Vagina (tissue), 2 donors: ENCODE data around the gene AVPR2. TPM values are rescaled to one million over a fixed set of nuclear protein-coding genes. Genes with fewer than 3 reads are reported as not detected.

Source experiments
- DNase-seq, 2 donors: peaks; one replicate each; pipeline ENCODE4 v3.0.0-alpha.2; 2017; ENCODE audit errors: extremely low spot score in 2 of 2
- H3K27ac ChIP-seq: fragments of 200-600 bp; sonication (generic); one replicate; pipeline ENCODE4 v1.5.1; 2019
- H3K27me3 ChIP-seq: fragments of 200-600 bp; sonication (generic); one replicate; pipeline ENCODE4 v1.5.1; 2019
- H3K36me3 ChIP-seq, 2 donors: fragments of 200-600 bp; sonication (generic); one replicate each; pipeline ENCODE4 v1.5.1; 2017 to 2019
- H3K4me1 ChIP-seq: fragments of 200-600 bp; sonication (generic); one replicate; pipeline ENCODE4 v1.5.1; 2019
- H3K4me3 ChIP-seq, 2 donors: fragments of 200-600 bp; sonication (generic); 1 replicate in 1 of 2; 2 replicates in 1 of 2; pipeline ENCODE4 v1.5.1; 2016 to 2019
- H3K9me3 ChIP-seq: fragments of 200-600 bp; sonication (generic); one replicate; pipeline ENCODE4 v1.5.1; 2019
- CTCF ChIP-seq, 3 experiments: fragments of 450-650 bp in 2 of 3; fragments of 200-600 bp in 1 of 3; sonication (generic) in 1 of 3; IDR thresholded peaks; one replicate each; pipeline ENCODE4 v1.5.1; 2017 to 2019; ENCODE audit warnings: antibody characterized with exemption in 3 of 3, mild to moderate bottlenecking in 2 of 3, moderate library complexity in 2 of 3
- POLR2A ChIP-seq, 2 donors: fragments of 450-650 bp; IDR thresholded peaks; one replicate each; pipeline ENCODE4 v1.6.1; 2017; ENCODE audit warnings: antibody characterized with exemption in 2 of 2, mild to moderate bottlenecking in 2 of 2, moderate library complexity in 2 of 2
- POLR2AphosphoS5 ChIP-seq, 2 donors: sonication (generic); formaldehyde crosslinking; IDR thresholded peaks; one replicate each; pipeline ENCODE4 v1.9.0; 2017; ENCODE audit warnings: antibody characterized with exemption in 2 of 2, mild to moderate bottlenecking in 2 of 2, low read depth in 1 of 2; ENCODE audit not compliant: insufficient read depth in 1 of 2
- intact Hi-C: fragments of 100-400 bp; cut with DNase I; formaldehyde crosslinking; loops from one replicate; pipeline ENCODE4 v1.15.1; 2023
- total RNA-seq: library from RNA; depleted of rRNA; stranded (reverse); fragments of >200 nt; gene quantifications from one replicate; pipeline ENCODE4 v1.2.3, GENCODE V29; 2016

The AVPR2 gene
- total RNA-seq, 1 donor from 2014 or later, result 4.9 TPM

DNA sequence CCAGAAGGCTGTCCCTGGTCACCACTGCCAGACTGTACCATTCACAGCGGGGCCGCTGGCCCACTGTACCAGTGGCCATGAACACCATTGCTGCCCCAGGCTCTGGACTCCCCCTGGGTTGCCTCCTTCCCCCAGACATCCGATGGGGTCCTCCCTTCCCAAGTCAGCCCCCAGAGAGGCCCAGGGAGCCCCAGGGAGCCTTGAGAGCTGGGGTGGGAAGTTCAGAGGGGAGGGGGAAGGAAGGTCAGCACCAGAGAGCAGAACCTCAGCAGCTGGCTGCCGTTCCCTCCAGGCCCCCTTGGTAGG lies 22.0 kb downstream of the AVPR2 start:
- Histone ChIP-seq H3K9me3 (no peaks in the 10 kb centered on the region), H3K4me3 (peak overlapping the region; percentile 24 to 57), H3K27me3 (no peaks in the 10 kb centered on the region), H3K36me3 (no peaks in the 10 kb centered on the region), H3K4me1 (peaks cover 48% of the 10 kb centered on the region), H3K27ac (peak overlapping the region; percentile 90)
- intact Hi-C loops, result loop anchor here (10.0 kb wide), 1 partner anchor 142 kb away; the partner anchor contains the start of gene SRPK3
- DNase-seq, result no peak
- TF ChIP-seq POLR2A (IDR thresholded peaks at IDR 0.05), result no peak

DNA sequence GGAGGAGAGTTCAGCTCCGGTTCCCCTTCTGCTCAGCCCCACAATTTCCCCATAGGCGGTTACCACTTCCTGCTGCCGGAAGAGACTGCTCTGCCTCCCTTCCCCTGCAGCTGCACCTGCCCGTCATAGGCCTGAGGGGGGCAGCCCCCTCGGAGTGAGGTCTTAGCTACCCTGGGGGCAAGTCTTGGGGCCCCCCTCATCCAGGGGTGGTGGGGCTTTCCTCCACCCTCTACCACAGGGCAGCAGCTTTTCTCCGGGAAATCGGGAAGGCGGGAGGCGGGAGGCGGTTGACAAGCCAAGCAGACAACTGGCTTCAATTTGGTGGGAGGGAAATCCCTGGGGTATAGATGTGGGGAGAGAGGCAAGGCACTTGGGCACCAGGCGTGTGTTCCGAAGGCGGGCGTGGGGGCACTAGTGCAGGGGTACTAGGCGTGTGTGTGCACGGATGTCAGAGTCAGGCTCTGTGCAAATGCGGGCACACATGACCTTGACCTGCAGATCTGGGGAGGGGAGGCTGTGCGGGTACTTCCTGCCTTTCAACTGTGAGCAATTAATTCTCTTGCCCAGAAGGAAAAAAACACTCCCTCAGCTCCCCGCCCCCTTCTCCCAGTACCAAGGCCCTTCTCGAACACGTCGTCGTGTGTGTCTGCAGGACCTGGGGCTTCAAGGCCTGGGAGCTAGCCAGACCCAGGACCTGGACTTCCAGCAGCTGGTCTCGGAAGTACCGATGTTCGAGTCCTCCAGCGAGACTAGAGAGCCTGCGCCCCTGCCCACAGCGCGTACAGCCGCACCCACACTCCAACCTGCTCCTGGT lies 22.6 kb downstream of the AVPR2 start:
- H3K9me3 ChIP-seq, result no peaks in the 10 kb centered on the region
- intact Hi-C loops, result loop anchor here (10.0 kb wide), 1 partner anchor 142 kb away; the partner anchor contains the start of gene SRPK3
- H3K4me1 ChIP-seq, result peaks cover 42% of the 10 kb centered on the region
- TF ChIP-seq POLR2AphosphoS5 (IDR thresholded peaks at IDR 0.05; ENCODE audit: insufficient read depth in 1 of 2, low read depth in 1 of 2) (peak in 1 of 2 donors; percentile 24), POLR2A (IDR thresholded peaks at IDR 0.05) (no peak)
- DNase-seq, result no peak
- H3K27me3 ChIP-seq, result no peaks in the 10 kb centered on the region
- H3K4me3 ChIP-seq, result peak overlapping the region; percentile 57 to 64
- H3K36me3 ChIP-seq, result no peaks in the 10 kb centered on the region
- H3K27ac ChIP-seq, result peak overlapping the region; percentile 90

- Histone ChIP-seq H3K4me3 (peak overlapping the region; percentile 57 to 64), H3K4me1 (peaks cover 37% of the 10 kb centered on the region), H3K36me3 (no peaks in the 10 kb centered on the region), H3K9me3 (no peaks in the 10 kb centered on the region), H3K27me3 (no peaks in the 10 kb centered on the region), H3K27ac (peak overlapping the region; percentile 90)
- TF ChIP-seq POLR2A (IDR thresholded peaks at IDR 0.05) (no peak), CTCF (IDR thresholded peaks at IDR 0.05) (no peak), POLR2AphosphoS5 (IDR thresholded peaks at IDR 0.05; ENCODE audit: insufficient read depth in 1 of 2, low read depth in 1 of 2) (no peak)
- intact Hi-C loops, result loop anchor here (10.0 kb wide), 1 partner anchor 143 kb away; the partner anchor contains the start of gene SRPK3
- DNase-seq, result no peak
These were observed 23.1 kb downstream of the AVPR2 start for GRCh38 chrX:153927672-153927921.

DNA sequence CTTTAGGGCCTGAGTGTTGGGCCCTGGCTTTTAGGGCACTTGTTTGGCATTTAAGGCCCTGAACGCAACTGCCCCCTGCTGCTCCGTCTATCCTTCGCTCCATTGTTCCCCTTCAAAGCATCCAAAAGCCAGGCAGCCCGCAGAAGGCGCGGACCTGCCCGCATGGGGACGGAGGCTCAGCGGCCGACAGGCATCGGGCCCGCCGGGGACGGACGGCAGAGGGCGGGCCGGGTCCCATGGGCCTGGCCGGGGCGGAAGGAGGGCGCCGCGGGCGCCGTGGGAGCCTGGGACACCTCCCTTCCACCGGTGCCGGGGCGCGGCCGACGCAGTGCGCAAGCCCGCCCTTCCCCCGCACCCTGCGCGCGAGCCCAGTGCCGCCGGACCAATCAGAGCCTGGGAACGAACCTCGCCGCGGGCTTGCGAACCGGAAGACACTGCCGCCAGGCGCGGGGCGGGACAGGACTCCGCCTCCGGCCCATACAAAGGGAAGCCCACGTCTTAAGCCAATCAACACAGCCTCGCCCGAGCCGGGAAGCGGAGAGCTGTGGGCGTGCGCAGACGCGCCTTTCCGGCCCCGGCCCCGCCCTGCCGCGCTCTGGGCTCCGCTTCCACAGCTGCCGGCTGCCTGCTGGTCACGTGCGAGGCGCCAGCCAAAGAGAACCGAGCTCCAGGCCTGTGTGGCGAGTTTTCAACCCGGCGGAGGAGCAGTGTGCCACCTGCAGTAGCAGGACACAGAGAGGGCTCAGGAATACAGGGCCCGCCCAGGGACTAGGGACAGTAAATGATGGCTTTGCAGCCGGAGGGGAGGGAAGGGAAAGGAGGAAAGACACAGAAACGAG lies 23.7 kb downstream of the AVPR2 start:
- H3K4me3 ChIP-seq, result peak overlapping the region; percentile 57 to 64
- H3K27me3 ChIP-seq, result no peaks in the 10 kb centered on the region
- H3K9me3 ChIP-seq, result no peaks in the 10 kb centered on the region
- peak overlapping the region; percentile 90 for H3K27ac ChIP-seq
- peaks cover 31% of the 10 kb centered on the region for H3K4me1 ChIP-seq
- H3K36me3 ChIP-seq, result no peaks in the 10 kb centered on the region
- DNase-seq, result peak in 1 of 2 donors; percentile 98
- intact Hi-C loops, result loop anchor here (10.0 kb wide), 1 partner anchor 143 kb away; the partner anchor contains the start of gene SRPK3
- TF ChIP-seq POLR2AphosphoS5 (IDR thresholded peaks at IDR 0.05; ENCODE audit: insufficient read depth in 1 of 2, low read depth in 1 of 2), result peak; percentile 74 to 89
- no peak for TF ChIP-seq CTCF (IDR thresholded peaks at IDR 0.05)
- peak in 1 of 2 donors; percentile 83 for TF ChIP-seq POLR2A (IDR thresholded peaks at IDR 0.05)

- no peaks in the 10 kb centered on the region for H3K9me3 ChIP-seq
- no peak for DNase-seq
- no peak overlapping the region for H3K4me3 ChIP-seq
- H3K36me3 ChIP-seq, result no peaks in the 10 kb centered on the region
- peak overlapping the region; percentile 90 for H3K27ac ChIP-seq
- H3K4me1 ChIP-seq, result peaks cover 29% of the 10 kb centered on the region
- TF ChIP-seq POLR2A (IDR thresholded peaks at IDR 0.05) (no peak), CTCF (IDR thresholded peaks at IDR 0.05) (no peak), POLR2AphosphoS5 (IDR thresholded peaks at IDR 0.05; ENCODE audit: insufficient read depth in 1 of 2, low read depth in 1 of 2) (no peak)
- H3K27me3 ChIP-seq, result no peaks in the 10 kb centered on the region
- intact Hi-C loops, result loop anchor here (10.0 kb wide), 1 partner anchor 144 kb away; the partner anchor contains the start of gene SRPK3
These were observed 24.4 kb downstream of the AVPR2 start for GRCh38 chrX:153928846-153929245.
